GM23338 (cell line): Measurements from ENCODE around the gene DVL1. TPM values are rescaled to one million over a fixed set of nuclear protein-coding genes. Genes with fewer than 3 reads are reported as not detected.
A peak's percentile ranks its signal among the peaks of the same experiment; 100 is the strongest.

Experiments used
- ATAC-seq: fragments of 200-7000 bp; cut with Tn5 transposase; 3 replicates; pipeline ENCODE4 v1.9.1; 2020
- DNase-seq: peaks from one replicate; pipeline ENCODE4 v3.0.0-alpha.2; 2015; ENCODE audit warnings: low spot score
- H2AFZ ChIP-seq: fragments of 200-600 bp; sonication (generic); 2 replicates; pipeline ENCODE4 v1.8.0; 2016; ENCODE audit warnings: antibody characterized with exemption, mild to moderate bottlenecking, moderate library complexity
- H3F3A ChIP-seq: fragments of 200-600 bp; sonication (generic); replicated peaks from 2 replicates; pipeline ENCODE4 v1.8.0; 2017; ENCODE audit warnings: antibody characterized with exemption, mixed run types, low read depth
- H3K27ac ChIP-seq: fragments of 200-600 bp; sonication (generic); 2 replicates; pipeline ENCODE4 v1.6.1; 2016; ENCODE audit warnings: low read depth
- H3K27me3 ChIP-seq: fragments of 200-600 bp; sonication (generic); 2 replicates; pipeline ENCODE4 v1.8.0; 2016; ENCODE audit warnings: mild to moderate bottlenecking, mixed run types, moderate library complexity; ENCODE audit not compliant: insufficient read depth
- H3K36me3 ChIP-seq: fragments of 200-600 bp; sonication (generic); 2 replicates; pipeline ENCODE4 v1.8.0; 2016; ENCODE audit warnings: mild to moderate bottlenecking; ENCODE audit not compliant: insufficient read depth
- H3K4me1 ChIP-seq: fragments of 200-600 bp; sonication (generic); 2 replicates; pipeline ENCODE4 v1.8.0; 2016; ENCODE audit warnings: mild to moderate bottlenecking, moderate library complexity; ENCODE audit not compliant: insufficient read depth
- H3K4me2 ChIP-seq: fragments of 200-600 bp; sonication (generic); 2 replicates; pipeline ENCODE4 v1.7.1; 2017; ENCODE audit warnings: mixed run types
- H3K4me3 ChIP-seq: fragments of 200-600 bp; sonication (generic); 2 replicates; pipeline ENCODE4 v1.6.1; 2016; ENCODE audit warnings: mixed run types
- H3K79me2 ChIP-seq: fragments of 200-600 bp; sonication (generic); replicated peaks from 2 replicates; pipeline ENCODE4 v1.8.0; 2017; ENCODE audit warnings: mild to moderate bottlenecking; ENCODE audit not compliant: insufficient read depth
- H3K9me2 ChIP-seq: fragments of 200-600 bp; sonication (generic); 2 replicates; pipeline ENCODE4 v1.8.0; 2017; ENCODE audit not compliant: insufficient read depth
- H4K20me1 ChIP-seq: fragments of 200-600 bp; sonication (generic); replicated peaks from 2 replicates; pipeline ENCODE4 v1.8.0; 2017; ENCODE audit warnings: mild to moderate bottlenecking; ENCODE audit not compliant: insufficient read depth
- H3K27ac Mint-ChIP-seq: 2 replicates; pipeline ENCODE4 v1.8.0; 2020; ENCODE audit warnings: inconsistent platforms, mild to moderate bottlenecking, moderate library complexity, mixed read lengths
- H3K27me3 Mint-ChIP-seq: 3 replicates; pipeline ENCODE4 v1.8.0; 2022; ENCODE audit warnings: low read depth, mild to moderate bottlenecking, moderate library complexity, mixed read lengths, inconsistent platforms; ENCODE audit not compliant: insufficient read depth, poor library complexity
- H3K36me3 Mint-ChIP-seq: 3 replicates; pipeline ENCODE4 v1.8.0; 2021; ENCODE audit warnings: low read depth, mild to moderate bottlenecking, inconsistent platforms, moderate library complexity, mixed read lengths
- H3K4me1 Mint-ChIP-seq: 3 replicates; pipeline ENCODE4 v1.8.0; 2020; ENCODE audit warnings: mild to moderate bottlenecking, inconsistent platforms, mixed read lengths
- H3K4me3 Mint-ChIP-seq: 3 replicates; pipeline ENCODE4 v1.8.0; 2021; ENCODE audit warnings: moderate library complexity, mild to moderate bottlenecking, inconsistent platforms, mixed read lengths
- H3K9me3 Mint-ChIP-seq: 3 replicates; pipeline ENCODE4 v1.8.0; 2020; ENCODE audit warnings: moderate library complexity, mild to moderate bottlenecking, inconsistent platforms, mixed read lengths
- POLR2AphosphoS5 ChIP-seq: IDR thresholded peaks from 2 replicates; pipeline ENCODE4 v1.6.1; 2016; ENCODE audit warnings: antibody characterized with exemption, low read depth
- polyA plus RNA-seq: library from polyadenylated mRNA; unstranded; fragments of >200 nt; fragmentation: Nextera tagmentation; extraction: Ambion mirVana; gene quantifications from 2 replicates; pipeline ENCODE4 v1.2.1, GENCODE V29; 2016
- total RNA-seq: library from RNA; depleted of rRNA; stranded (reverse); fragments of >200 nt; shearing (Covaris generic); gene quantifications from 2 replicates; pipeline ENCODE4 v1.2.3, GENCODE V29; 2014
- TF ChIP-seq, protein P1 (sequence below): IDR thresholded peaks from one replicate; pipeline ENCODE4 v1.6.1; 2018; ENCODE audit warnings: antibody characterized with exemption; ENCODE audit not compliant: unreplicated experiment
- TF ChIP-seq, protein P2 (sequence below), 2 experiments: fragments of 200-600 bp in 1 of 2; sonication (generic) in 1 of 2; conservative IDR thresholded peaks; 2 replicates each; pipeline versions ENCODE4 v1.5.1 to v1.6.1; 2016 to 2017; ENCODE audit warnings: antibody characterized with exemption in 2 of 2, low read depth in 2 of 2, mild to moderate bottlenecking in 2 of 2, moderate library complexity in 1 of 2
- TF ChIP-seq, protein P3 (sequence below): IDR thresholded peaks from 2 replicates; pipeline ENCODE4 v1.6.1; 2016; ENCODE audit warnings: antibody characterized with exemption

Gene DVL1
- total and polyA plus RNA-seq, 2 experiments from 2014 or later = 13.5 to 69.7 TPM

DNA sequence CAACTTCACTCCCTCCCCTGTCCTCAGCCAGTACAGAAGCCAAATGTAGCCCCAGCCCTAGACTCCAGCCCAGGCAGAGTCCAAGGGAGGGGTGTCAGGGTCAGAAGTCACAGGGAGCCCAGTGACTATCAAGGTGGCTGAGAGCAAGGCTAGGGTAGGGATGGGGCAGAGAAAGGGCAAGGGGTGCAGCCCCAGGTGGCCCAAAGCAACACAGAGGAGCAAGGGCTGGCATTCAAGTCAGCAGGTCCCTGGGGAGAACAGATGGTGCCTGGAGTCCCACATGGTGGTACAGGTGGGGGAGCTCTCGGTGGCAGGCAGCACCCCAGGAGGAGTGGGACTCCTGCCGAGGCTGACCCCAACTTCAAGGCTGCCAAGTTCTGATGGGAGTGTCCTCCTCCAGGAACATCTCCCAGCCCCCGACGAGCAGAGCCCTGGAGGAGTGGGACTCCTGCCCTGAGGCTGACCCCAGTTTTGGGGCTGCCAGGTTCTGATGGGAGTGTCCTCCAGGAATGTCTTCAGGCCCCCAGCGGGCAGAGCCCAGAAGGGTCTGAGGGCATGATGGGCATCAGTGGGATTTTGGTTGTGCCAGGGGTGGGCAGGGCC lies 3.7 kb upstream of the DVL1 start:
- H3K4me2 ChIP-seq = peak overlapping the region; percentile 90
- no peak for DNase-seq
- ATAC-seq = no peak
- peaks cover 25% of the 10 kb centered on the region for H3F3A ChIP-seq
- H3K4me1 ChIP-seq = peaks cover 25% of the 10 kb centered on the region
- Mint-ChIP-seq H3K4me1 (peaks cover 19% of the 10 kb centered on the region), H3K36me3 (no peaks in the 10 kb centered on the region), H3K4me3 (peak overlapping the region; percentile 56; the same call in 2 of the 3 replicates), H3K9me3 (no peaks in the 10 kb centered on the region), H3K27me3 (peaks cover 34% of the 10 kb centered on the region), H3K27ac (no peak overlapping the region)
- no peaks in the 10 kb centered on the region; the same call in 1 of the 2 replicates for H4K20me1 ChIP-seq
- peak; percentile 5; the same call in 1 of the 2 replicates for TF ChIP-seq POLR2AphosphoS5
- TF ChIP-seq, protein P1, sequence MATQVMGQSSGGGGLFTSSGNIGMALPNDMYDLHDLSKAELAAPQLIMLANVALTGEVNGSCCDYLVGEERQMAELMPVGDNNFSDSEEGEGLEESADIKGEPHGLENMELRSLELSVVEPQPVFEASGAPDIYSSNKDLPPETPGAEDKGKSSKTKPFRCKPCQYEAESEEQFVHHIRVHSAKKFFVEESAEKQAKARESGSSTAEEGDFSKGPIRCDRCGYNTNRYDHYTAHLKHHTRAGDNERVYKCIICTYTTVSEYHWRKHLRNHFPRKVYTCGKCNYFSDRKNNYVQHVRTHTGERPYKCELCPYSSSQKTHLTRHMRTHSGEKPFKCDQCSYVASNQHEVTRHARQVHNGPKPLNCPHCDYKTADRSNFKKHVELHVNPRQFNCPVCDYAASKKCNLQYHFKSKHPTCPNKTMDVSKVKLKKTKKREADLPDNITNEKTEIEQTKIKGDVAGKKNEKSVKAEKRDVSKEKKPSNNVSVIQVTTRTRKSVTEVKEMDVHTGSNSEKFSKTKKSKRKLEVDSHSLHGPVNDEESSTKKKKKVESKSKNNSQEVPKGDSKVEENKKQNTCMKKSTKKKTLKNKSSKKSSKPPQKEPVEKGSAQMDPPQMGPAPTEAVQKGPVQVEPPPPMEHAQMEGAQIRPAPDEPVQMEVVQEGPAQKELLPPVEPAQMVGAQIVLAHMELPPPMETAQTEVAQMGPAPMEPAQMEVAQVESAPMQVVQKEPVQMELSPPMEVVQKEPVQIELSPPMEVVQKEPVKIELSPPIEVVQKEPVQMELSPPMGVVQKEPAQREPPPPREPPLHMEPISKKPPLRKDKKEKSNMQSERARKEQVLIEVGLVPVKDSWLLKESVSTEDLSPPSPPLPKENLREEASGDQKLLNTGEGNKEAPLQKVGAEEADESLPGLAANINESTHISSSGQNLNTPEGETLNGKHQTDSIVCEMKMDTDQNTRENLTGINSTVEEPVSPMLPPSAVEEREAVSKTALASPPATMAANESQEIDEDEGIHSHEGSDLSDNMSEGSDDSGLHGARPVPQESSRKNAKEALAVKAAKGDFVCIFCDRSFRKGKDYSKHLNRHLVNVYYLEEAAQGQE = no peak
- H3K36me3 ChIP-seq = no peaks in the 10 kb centered on the region
- H3K79me2 ChIP-seq = no peaks in the 10 kb centered on the region
- no peaks in the 10 kb centered on the region for H3K9me2 ChIP-seq
- H3K4me3 ChIP-seq = peak overlapping the region; percentile 69
- H3K27me3 ChIP-seq = peaks cover 28% of the 10 kb centered on the region
- H2AFZ ChIP-seq = no peak overlapping the region
- H3K27ac ChIP-seq = no peak overlapping the region

DNA sequence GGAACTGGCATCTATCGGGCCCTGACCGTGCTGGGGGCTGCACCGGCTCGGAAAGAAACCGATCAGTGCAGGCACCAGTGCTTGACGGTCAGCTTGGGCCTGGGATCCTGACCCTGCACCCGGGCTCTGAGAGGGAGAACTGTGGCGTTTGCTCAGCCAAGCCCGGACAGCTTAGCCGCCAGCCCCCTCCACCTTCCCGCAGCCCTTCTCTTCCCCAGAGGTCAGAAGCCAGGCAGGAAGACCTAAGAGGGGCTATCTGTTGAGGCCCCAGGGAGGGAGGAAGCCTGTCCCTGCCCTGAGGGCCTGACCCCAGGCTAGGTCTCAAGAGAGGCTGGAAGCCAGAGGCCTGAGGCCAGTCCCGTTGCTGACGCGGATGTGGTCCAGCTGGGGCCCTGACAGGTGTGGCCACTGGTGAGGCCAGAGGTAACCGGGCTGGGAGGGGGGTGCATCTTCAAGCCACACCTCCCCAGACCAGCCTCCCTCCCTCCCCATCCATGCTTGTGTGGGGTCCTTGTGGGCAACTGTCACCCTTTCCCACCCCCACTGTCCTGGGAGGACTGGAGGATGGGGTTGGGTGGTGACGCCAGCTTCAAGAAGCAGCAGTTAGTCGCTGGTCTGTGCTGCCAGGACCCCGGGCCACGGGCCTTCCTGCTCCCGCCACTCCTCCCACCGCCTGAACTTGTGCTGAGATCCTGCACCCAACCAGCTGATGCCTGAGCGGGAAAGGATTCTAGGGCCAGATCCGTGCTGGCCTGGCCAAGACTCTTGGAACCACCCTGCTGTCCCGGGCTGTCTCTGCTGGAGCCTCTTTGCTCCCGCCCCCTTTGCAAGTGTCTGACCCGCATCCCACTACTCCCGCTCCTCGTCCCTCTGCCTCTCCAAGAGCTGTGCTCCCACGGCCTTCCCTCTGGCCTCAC lies 2.6 kb upstream of the DVL1 start:
- peak; percentile 16; the same call in 1 of the 2 replicates for TF ChIP-seq POLR2AphosphoS5
- TF ChIP-seq, protein P2, sequence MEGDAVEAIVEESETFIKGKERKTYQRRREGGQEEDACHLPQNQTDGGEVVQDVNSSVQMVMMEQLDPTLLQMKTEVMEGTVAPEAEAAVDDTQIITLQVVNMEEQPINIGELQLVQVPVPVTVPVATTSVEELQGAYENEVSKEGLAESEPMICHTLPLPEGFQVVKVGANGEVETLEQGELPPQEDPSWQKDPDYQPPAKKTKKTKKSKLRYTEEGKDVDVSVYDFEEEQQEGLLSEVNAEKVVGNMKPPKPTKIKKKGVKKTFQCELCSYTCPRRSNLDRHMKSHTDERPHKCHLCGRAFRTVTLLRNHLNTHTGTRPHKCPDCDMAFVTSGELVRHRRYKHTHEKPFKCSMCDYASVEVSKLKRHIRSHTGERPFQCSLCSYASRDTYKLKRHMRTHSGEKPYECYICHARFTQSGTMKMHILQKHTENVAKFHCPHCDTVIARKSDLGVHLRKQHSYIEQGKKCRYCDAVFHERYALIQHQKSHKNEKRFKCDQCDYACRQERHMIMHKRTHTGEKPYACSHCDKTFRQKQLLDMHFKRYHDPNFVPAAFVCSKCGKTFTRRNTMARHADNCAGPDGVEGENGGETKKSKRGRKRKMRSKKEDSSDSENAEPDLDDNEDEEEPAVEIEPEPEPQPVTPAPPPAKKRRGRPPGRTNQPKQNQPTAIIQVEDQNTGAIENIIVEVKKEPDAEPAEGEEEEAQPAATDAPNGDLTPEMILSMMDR (conservative IDR thresholded peaks at IDR 0.05; ENCODE audit: low read depth in 2 of 2) = no peak
- TF ChIP-seq, protein P3, sequence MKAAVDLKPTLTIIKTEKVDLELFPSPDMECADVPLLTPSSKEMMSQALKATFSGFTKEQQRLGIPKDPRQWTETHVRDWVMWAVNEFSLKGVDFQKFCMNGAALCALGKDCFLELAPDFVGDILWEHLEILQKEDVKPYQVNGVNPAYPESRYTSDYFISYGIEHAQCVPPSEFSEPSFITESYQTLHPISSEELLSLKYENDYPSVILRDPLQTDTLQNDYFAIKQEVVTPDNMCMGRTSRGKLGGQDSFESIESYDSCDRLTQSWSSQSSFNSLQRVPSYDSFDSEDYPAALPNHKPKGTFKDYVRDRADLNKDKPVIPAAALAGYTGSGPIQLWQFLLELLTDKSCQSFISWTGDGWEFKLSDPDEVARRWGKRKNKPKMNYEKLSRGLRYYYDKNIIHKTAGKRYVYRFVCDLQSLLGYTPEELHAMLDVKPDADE = no peak
- H3F3A ChIP-seq = peaks cover 25% of the 10 kb centered on the region
- peaks cover 28% of the 10 kb centered on the region for H3K27me3 ChIP-seq
- DNase-seq (peak; percentile 40), ATAC-seq (no peak)
- H4K20me1 ChIP-seq = no peaks in the 10 kb centered on the region; the same call in none of the 2 replicates
- H3K9me3 Mint-ChIP-seq = no peaks in the 10 kb centered on the region
- H3K9me2 ChIP-seq = no peaks in the 10 kb centered on the region
- peaks cover 25% of the 10 kb centered on the region for H3K4me1 ChIP-seq
- no peaks in the 10 kb centered on the region for H3K36me3 Mint-ChIP-seq
- no peak overlapping the region; the same call in 1 of the 2 replicates for H3K27ac Mint-ChIP-seq
- H3K4me3 ChIP-seq = peak overlapping the region; percentile 49
- peaks cover 32% of the 10 kb centered on the region for H3K27me3 Mint-ChIP-seq
- no peaks in the 10 kb centered on the region for H3K36me3 ChIP-seq
- peak overlapping the region; percentile 57 for H3K4me3 Mint-ChIP-seq
- peaks cover 24% of the 10 kb centered on the region for H3K4me1 Mint-ChIP-seq
- peaks cover 7% of the 10 kb centered on the region for H3K79me2 ChIP-seq
- no peak overlapping the region for H3K27ac ChIP-seq
- peak overlapping the region; percentile 69 for H3K4me2 ChIP-seq
- no peak overlapping the region for H2AFZ ChIP-seq
